Heart right ventricle (tissue), 12 donors: ENCODE data around the gene NARF. TPM values are rescaled to one million over a fixed set of nuclear protein-coding genes. Genes with fewer than 3 reads are reported as not detected.

Experiments used
- polyA plus RNA-seq, 2 donors: library from polyadenylated mRNA; stranded (reverse); fragments of 200-250 nt; gene quantifications; one replicate each; pipeline ENCODE4 v1.2.3, GENCODE V29; 2013
- total RNA-seq, 10 donors: library from RNA; stranded (reverse); fragmentation: NEBNext Ultra II Directional in 3 of 10; extraction: Animal tissue kit (Norgen Biotek cat#: 25700) in 3 of 10; gene quantifications; one replicate each; pipeline versions ENCODE4 v1.2.1 to v1.2.4, GENCODE V29; 2021 to 2023
- donor health status: ischemic (EF 13 %, LVEDD 7.1; RV severe dilation, severe dysfunction).
- donor health status: healthy with polysubstance abuse.
- donor health status: DM: no; HTN: yes; CAD: no.
- donor health status: DM: no; HTN: no; CAD: no.
- donor health status: ischemic (EF 25% LVEDD 6.9; RV normal size, moderate dysfunction).
- donor health status: ischemic (EF 25% LVEDD 5.7; RV mildly dilated, moderate dysfunction).
- donor health status: healthy.
- donor health status: nonischemic (EF 11% LVEDD 7.7; RV severe dilation, severe dysfunction).
- donor health status: DM: yes; HTN: yes; CAD: no.
- donor health status: PGD.
- donor health status: ischemic (EF 29% LVEDD 5.4; RV normal size, mild dysfunction).
- donor health status: nonischemic (EF 23%, LVEDD 6.1; RV moderate dilation, normal function).

The NARF gene
- total and polyA plus RNA-seq, 12 donors = 48.4 to 179 (median 64.5) TPM

Other genes starting within 250 kb of the NARF start
- 10 to 100 TPM in 8 of 10 donors, 1 to 10 TPM in 2; 7.0 to 16.2 (median 10.7) TPM for gene CCDC57, start 245.9 kb upstream of the NARF start, total RNA-seq
- gene CCDC57, start 245.9 kb upstream of the NARF start, polyA plus RNA-seq = 10 to 100 TPM in 1 of 2 donors, 1 to 10 TPM in 1; 9.4 to 34.5 TPM
- 10 to 100 TPM in 5 of 10 donors, 1 to 10 TPM in 5; 4.8 to 65.3 (median 10.1) TPM for gene SLC16A3, start 229.7 kb upstream of the NARF start, total RNA-seq
- gene SLC16A3, start 229.7 kb upstream of the NARF start, polyA plus RNA-seq = 10 to 100 TPM in 1 of 2 donors, 1 to 10 TPM in 1; 8.4 to 33.6 TPM
- 10 to 100 TPM; 56.8 to 72.7 (median 67.8) TPM for gene CSNK1D, start 185.0 kb upstream of the NARF start, total RNA-seq
- gene CSNK1D, start 185.0 kb upstream of the NARF start, polyA plus RNA-seq = 10 to 100 TPM; 54.4 to 58.1 TPM
- gene CD7, start 141.1 kb upstream of the NARF start, total RNA-seq = 1 to 10 TPM in 2 of 10 donors, under 1 TPM in 7, not detected in 1; 0.15 to 6.0 (median 0.36) TPM
- gene CD7, start 141.1 kb upstream of the NARF start, polyA plus RNA-seq = under 1 TPM; 0.66 to 0.81 TPM
- 10 to 100 TPM in 1 of 10 donors, 1 to 10 TPM in 9; 1.7 to 29.9 (median 3.9) TPM for gene SECTM1, start 125.0 kb upstream of the NARF start, total RNA-seq
- gene SECTM1, start 125.0 kb upstream of the NARF start, polyA plus RNA-seq = 1 to 10 TPM; 2.7 to 3.2 TPM
- gene TEX19, start 99.5 kb upstream of the NARF start, total RNA-seq = not detected
- gene TEX19, start 99.5 kb upstream of the NARF start, polyA plus RNA-seq = not detected
- 1 to 10 TPM in 7 of 10 donors, under 1 TPM in 3; 0.42 to 5.9 (median 1.4) TPM for gene UTS2R, start 87.0 kb upstream of the NARF start, total RNA-seq
- gene UTS2R, start 87.0 kb upstream of the NARF start, polyA plus RNA-seq = under 1 TPM in 1 of 2 donors, not detected in 1; 0.04 TPM
- gene HEXD, start 40.4 kb upstream of the NARF start, total RNA-seq = 10 to 100 TPM in 8 of 10 donors, 1 to 10 TPM in 2; 9.4 to 22.2 (median 12.8) TPM
- gene HEXD, start 40.4 kb upstream of the NARF start, polyA plus RNA-seq = 10 to 100 TPM; 14.1 to 53.3 TPM
- gene OGFOD3, start 40.2 kb upstream of the NARF start, total RNA-seq = 10 to 100 TPM; 23.3 to 39.4 (median 31.1) TPM
- 10 to 100 TPM; 26.8 to 31.9 TPM for gene OGFOD3, start 40.2 kb upstream of the NARF start, polyA plus RNA-seq
- 10 to 100 TPM; 13.4 to 56.6 (median 20.5) TPM for gene CYBC1, start 8.0 kb upstream of the NARF start, total RNA-seq
- gene CYBC1, start 8.0 kb upstream of the NARF start, polyA plus RNA-seq = 10 to 100 TPM; 26.3 to 32.5 TPM
- 10 to 100 TPM; 27.5 to 66.6 (median 31.0) TPM for gene FOXK2, start 61.0 kb downstream of the NARF start, total RNA-seq
- 10 to 100 TPM; 16.5 to 24.7 TPM for gene FOXK2, start 61.0 kb downstream of the NARF start, polyA plus RNA-seq
- 10 to 100 TPM; 33.0 to 45.5 (median 39.7) TPM for gene WDR45B, start 189.7 kb downstream of the NARF start, total RNA-seq
- 10 to 100 TPM; 23.3 to 43.8 TPM for gene WDR45B, start 189.7 kb downstream of the NARF start, polyA plus RNA-seq
- 10 to 100 TPM; 16.9 to 42.4 (median 21.7) TPM for gene RAB40B, start 240.0 kb downstream of the NARF start, total RNA-seq
- gene RAB40B, start 240.0 kb downstream of the NARF start, polyA plus RNA-seq = 10 to 100 TPM in 1 of 2 donors, 1 to 10 TPM in 1; 8.0 to 16.5 TPM